Smooth muscle cell (in vitro differentiated cells): ENCODE results near the gene GRHL3. TPM values are rescaled to one million over a fixed set of nuclear protein-coding genes. Genes with fewer than 3 reads are reported as not detected.

Source experiments
- DNase-seq: peaks from one replicate; lab custom pipeline; 2025; ENCODE audit not compliant: unreplicated experiment; lab: John Stamatoyannopoulos, UW
- H2AFZ ChIP-seq: fragments of 200-600 bp; sonication (generic); 2 replicates; pipeline ENCODE4 v1.6.0; 2016; ENCODE audit warnings: antibody characterized with exemption, low read depth, mild to moderate bottlenecking
- H3F3A ChIP-seq: fragments of 200-600 bp; sonication (generic); 2 replicates; pipeline ENCODE4 v1.6.0; 2017; ENCODE audit warnings: antibody characterized with exemption, low read depth
- H3K27ac ChIP-seq: fragments of 200-600 bp; sonication (generic); 2 replicates; pipeline ENCODE4 v1.5.1; 2016; ENCODE audit warnings: low read depth, mild to moderate bottlenecking
- H3K27me3 ChIP-seq: fragments of 200-600 bp; sonication (generic); 2 replicates; pipeline ENCODE4 v1.6.1; 2016; ENCODE audit warnings: low read depth, mild to moderate bottlenecking
- H3K36me3 ChIP-seq: fragments of 200-600 bp; sonication (generic); 2 replicates; pipeline ENCODE4 v1.5.1; 2016; ENCODE audit warnings: low read depth
- H3K4me1 ChIP-seq: fragments of 200-600 bp; sonication (generic); 2 replicates; pipeline ENCODE4 v1.5.1; 2016; ENCODE audit warnings: low read depth
- H3K4me2 ChIP-seq: fragments of 200-600 bp; sonication (generic); 2 replicates; pipeline ENCODE4 v1.6.0; 2016; ENCODE audit warnings: mild to moderate bottlenecking
- H3K4me3 ChIP-seq: fragments of 200-600 bp; sonication (generic); 2 replicates; pipeline ENCODE4 v1.5.1; 2016; ENCODE audit warnings: mild to moderate bottlenecking
- H3K79me2 ChIP-seq: fragments of 200-600 bp; sonication (generic); 2 replicates; pipeline ENCODE4 v1.6.0; 2016; ENCODE audit warnings: low read depth, mild to moderate bottlenecking
- H3K9ac ChIP-seq: fragments of 200-600 bp; sonication (generic); 2 replicates; pipeline ENCODE4 v1.6.0; 2016; ENCODE audit warnings: low read depth
- H3K9me3 ChIP-seq: fragments of 200-600 bp; sonication (generic); replicated peaks from 2 replicates; pipeline ENCODE4 v1.5.1; 2016; ENCODE audit warnings: low read depth
- H4K20me1 ChIP-seq: fragments of 200-600 bp; sonication (generic); 2 replicates; pipeline ENCODE4 v1.6.0; 2016; ENCODE audit warnings: low read depth
- CTCF ChIP-seq: fragments of 200-600 bp; sonication (generic); IDR thresholded peaks from 2 replicates; pipeline ENCODE4 v1.5.1; 2017; ENCODE audit warnings: borderline replicate concordance, mild to moderate bottlenecking, antibody characterized with exemption; ENCODE audit not compliant: insufficient read depth, poor library complexity, severe bottlenecking
- WGBS: methylation state at CpG from one replicate; pipeline ENCODE4 v1.1.7; 2016; ENCODE audit warnings: low lambda C conversion rate; 5-methylcytosine and 5-hydroxymethylcytosine counted together
- polyA plus RNA-seq: library from polyadenylated mRNA; unstranded; fragments of >200 nt; fragmentation: Nextera tagmentation; extraction: Ambion mirVana; gene quantifications from 2 replicates; pipeline ENCODE4 v1.2.1, GENCODE V29; 2016
- total RNA-seq: library from RNA; depleted of rRNA; stranded (reverse); fragments of >200 nt; gene quantifications from 2 replicates; pipeline ENCODE4 v1.2.3, GENCODE V29; 2014

Gene GRHL3
- total and polyA plus RNA-seq, 2 experiments from 2014 or later, result 0.87 to 10.5 TPM

GRCh38 chr1:24295535-24295934, 23.6 kb upstream of the GRHL3 start:
- Histone ChIP-seq H3K36me3 (no peaks in the 10 kb centered on the region), H3F3A (peaks cover 3% of the 10 kb centered on the region), H3K4me1 (peaks cover 6% of the 10 kb centered on the region), H4K20me1 (no peaks in the 10 kb centered on the region), H3K9me3 (no peaks in the 10 kb centered on the region), H3K4me2 (peak overlapping the region; percentile 71), H3K79me2 (no peaks in the 10 kb centered on the region), H3K27ac (peak overlapping the region; percentile 86), H3K9ac (no peak overlapping the region), H2AFZ (no peak overlapping the region), H3K27me3 (no peaks in the 10 kb centered on the region), H3K4me3 (no peak overlapping the region)
- TF ChIP-seq CTCF, result no peak
- DNase-seq, result no peak
- WGBS, result 84% methylated on average over 5 of the region's 5 CpGs

GRCh38 chr1:24297187-24297851, 21.8 kb upstream of the GRHL3 start:
- H3K27ac ChIP-seq, result no peak overlapping the region
- no peak overlapping the region for H3K9ac ChIP-seq
- no peaks in the 10 kb centered on the region for H3K36me3 ChIP-seq
- no peaks in the 10 kb centered on the region for H3K9me3 ChIP-seq
- DNase-seq, result no peak
- H4K20me1 ChIP-seq, result no peaks in the 10 kb centered on the region
- peaks cover 3% of the 10 kb centered on the region for H3F3A ChIP-seq
- no peak overlapping the region for H3K4me3 ChIP-seq
- H3K79me2 ChIP-seq, result no peaks in the 10 kb centered on the region
- no peak for TF ChIP-seq CTCF
- H2AFZ ChIP-seq, result no peak overlapping the region
- H3K4me2 ChIP-seq, result no peak overlapping the region
- WGBS, result 76% methylated on average over 5 of the region's 5 CpGs
- no peaks in the 10 kb centered on the region for H3K27me3 ChIP-seq
- peaks cover 6% of the 10 kb centered on the region for H3K4me1 ChIP-seq

GRCh38 chr1:24297852-24298232, 21.3 kb upstream of the GRHL3 start:
- WGBS, result 91% methylated on average over 4 of the region's 4 CpGs
- Histone ChIP-seq H3K36me3 (no peaks in the 10 kb centered on the region), H3K27ac (no peak overlapping the region), H3K27me3 (no peaks in the 10 kb centered on the region), H3K9ac (no peak overlapping the region), H3K4me3 (no peak overlapping the region), H3K4me1 (peaks cover 6% of the 10 kb centered on the region), H2AFZ (no peak overlapping the region), H3K9me3 (no peaks in the 10 kb centered on the region), H3K4me2 (no peak overlapping the region), H3F3A (peaks cover 3% of the 10 kb centered on the region), H4K20me1 (no peaks in the 10 kb centered on the region), H3K79me2 (no peaks in the 10 kb centered on the region)
- no peak for DNase-seq
- no peak for TF ChIP-seq CTCF

- H3F3A ChIP-seq, result peaks cover 3% of the 10 kb centered on the region
- no peaks in the 10 kb centered on the region for H3K36me3 ChIP-seq
- TF ChIP-seq CTCF, result no peak
- no peak overlapping the region for H2AFZ ChIP-seq
- no peak overlapping the region for H3K9ac ChIP-seq
- DNase-seq, result no peak
- H3K4me1 ChIP-seq, result peaks cover 6% of the 10 kb centered on the region
- no peak overlapping the region for H3K27ac ChIP-seq
- 96% methylated on average over 8 of the region's 8 CpGs for WGBS
- no peaks in the 10 kb centered on the region for H3K9me3 ChIP-seq
- H4K20me1 ChIP-seq, result no peaks in the 10 kb centered on the region
- H3K4me3 ChIP-seq, result no peak overlapping the region
- no peaks in the 10 kb centered on the region for H3K79me2 ChIP-seq
- no peak overlapping the region for H3K4me2 ChIP-seq
- H3K27me3 ChIP-seq, result no peaks in the 10 kb centered on the region
Observed at GRCh38 chr1:24298606-24299005, 20.6 kb upstream of the GRHL3 start.
